Caco-2 (cell line): Measurements from ENCODE around the gene TEX51. TPM values are rescaled to one million over a fixed set of nuclear protein-coding genes. Genes with fewer than 3 reads are reported as not detected.

Source experiments
- BruUV-seq: library from RNA; stranded (reverse); fragments of 400-500 nt; replicated peaks from 2 replicates; lab custom pipeline; 2021; lab: Mats Ljungman, UMichigan
- CTCF ChIA-PET: fragments of 300-600 bp; sonication (Branson Sonifier 250); formaldehyde crosslinking; loops from one replicate; lab custom pipeline; 2022; ENCODE audit warnings: antibody characterized with exemption; lab: Charles Lee
- POLR2A ChIA-PET: fragments of 300-600 bp; sonication (Branson Sonifier 250); formaldehyde crosslinking; loops from one replicate; lab custom pipeline; 2022; ENCODE audit warnings: antibody characterized with exemption; lab: Charles Lee
- DNase-seq, 2 experiments: peaks; one replicate each; pipeline versions ENCODE4 v3.0.0 to v3.0.0-alpha.2; 2020 to 2022
- H3K27me3 ChIP-seq: replicated peaks from 2 replicates; pipeline ENCODE4 v1.6.0; 2011; ENCODE audit warnings: low read length; ENCODE audit not compliant: control insufficient read depth, insufficient read depth
- H3K36me3 ChIP-seq: 2 replicates; pipeline ENCODE4 v1.5.1; 2011; ENCODE audit warnings: low read length; ENCODE audit not compliant: control insufficient read depth, insufficient read depth
- H3K4me1 ChIP-seq: fragments of 250-450 bp; sonication (Bioruptor Pico); 2 replicates; pipeline ENCODE4 v1.5.1; 2020; ENCODE audit warnings: mild to moderate bottlenecking
- H3K4me3 ChIP-seq: 2 replicates; pipeline ENCODE4 v1.5.1; 2011; ENCODE audit warnings: low read depth, mild to moderate bottlenecking, control low read depth, low read length
- H3K9me3 ChIP-seq: fragments of 250-450 bp; sonication (Bioruptor Pico); 2 replicates; pipeline ENCODE4 v1.5.1; 2020; ENCODE audit warnings: mild to moderate bottlenecking, moderate library complexity
- H3K27ac Mint-ChIP-seq: one replicate; pipeline ENCODE4 v1.8.0; 2022; ENCODE audit warnings: mixed read lengths; ENCODE audit not compliant: unreplicated experiment
- H3K27me3 Mint-ChIP-seq: one replicate; pipeline ENCODE4 v1.8.0; 2022; ENCODE audit warnings: mixed read lengths; ENCODE audit not compliant: insufficient read depth, unreplicated experiment
- H3K36me3 Mint-ChIP-seq: one replicate; pipeline ENCODE4 v1.8.0; 2022; ENCODE audit warnings: mild to moderate bottlenecking, mixed read lengths; ENCODE audit not compliant: insufficient read depth, unreplicated experiment
- H3K4me1 Mint-ChIP-seq: one replicate; pipeline ENCODE4 v1.8.0; 2022; ENCODE audit warnings: low read depth, mixed read lengths; ENCODE audit not compliant: unreplicated experiment
- H3K4me3 Mint-ChIP-seq: one replicate; pipeline ENCODE4 v1.8.0; 2022; ENCODE audit warnings: mild to moderate bottlenecking, moderate library complexity, mixed read lengths; ENCODE audit not compliant: unreplicated experiment
- H3K9me3 Mint-ChIP-seq: one replicate; pipeline ENCODE4 v1.8.0; 2022; ENCODE audit warnings: mixed read lengths; ENCODE audit not compliant: unreplicated experiment
- CTCF ChIP-seq, 2 experiments: fragments of 200-600 bp in 1 of 2; IDR thresholded peaks; 1 replicate in 1 of 2; 2 replicates in 1 of 2; pipeline versions ENCODE4 v1.5.1 to v1.8.0; 2011 to 2022; ENCODE audit warnings: antibody characterized with exemption in 1 of 2, control low read depth in 1 of 2, inconsistent platforms in 1 of 2, low read depth in 1 of 2, low read length in 1 of 2, mild to moderate bottlenecking in 1 of 2, moderate library complexity in 1 of 2; ENCODE audit not compliant: insufficient read depth in 1 of 2, severe bottlenecking in 1 of 2, unreplicated experiment in 1 of 2
- intact Hi-C: fragments of 100-400 bp; cut with micrococcal nuclease; formaldehyde crosslinking; loops from one replicate; pipeline ENCODE4 v1.10.0; 2022; ENCODE audit not compliant: unreplicated experiment
- total RNA-seq: library from RNA; stranded (reverse); gene quantifications from 2 replicates; pipeline ENCODE4 v1.2.3, GENCODE V29; 2022

TEX51 gene
- total RNA-seq, 1 experiment from 2014 or later = not detected

GRCh38 chr2:126877041-126877440, 21.6 kb upstream of the TEX51 start:
- Mint-ChIP-seq H3K4me3 (no peak overlapping the region), H3K36me3 (no peaks in the 10 kb centered on the region), H3K27me3 (peaks cover 3% of the 10 kb centered on the region), H3K4me1 (no peaks in the 10 kb centered on the region), H3K27ac (no peak overlapping the region), H3K9me3 (peaks cover 28% of the 10 kb centered on the region)
- CTCF ChIA-PET = no interaction called here
- no peak for TF ChIP-seq CTCF (IDR thresholded peaks at IDR 0.05; ENCODE audit: insufficient read depth in 1 of 2, low read depth in 1 of 2, low read length in 1 of 2, severe bottlenecking in 1 of 2, unreplicated experiment in 1 of 2)
- POLR2A ChIA-PET = no interaction called here
- H3K4me3 ChIP-seq = no peak overlapping the region
- no peaks in the 10 kb centered on the region for H3K36me3 ChIP-seq
- no TSS peak for BruUV-seq
- intact Hi-C loops = no loop called here
- no peaks in the 10 kb centered on the region for H3K27me3 ChIP-seq
- no peaks in the 10 kb centered on the region for H3K4me1 ChIP-seq
- no peak for DNase-seq
- H3K9me3 ChIP-seq = no peaks in the 10 kb centered on the region

GRCh38 chr2:126877861-126878565, 20.7 kb upstream of the TEX51 start:
- no TSS peak for BruUV-seq
- Histone ChIP-seq H3K4me1 (no peaks in the 10 kb centered on the region), H3K4me3 (no peak overlapping the region), H3K27me3 (no peaks in the 10 kb centered on the region), H3K9me3 (no peaks in the 10 kb centered on the region), H3K36me3 (no peaks in the 10 kb centered on the region)
- no peak overlapping the region for H3K4me3 Mint-ChIP-seq
- H3K4me1 Mint-ChIP-seq = no peaks in the 10 kb centered on the region
- TF ChIP-seq CTCF (IDR thresholded peaks at IDR 0.05; ENCODE audit: insufficient read depth in 1 of 2, low read depth in 1 of 2, low read length in 1 of 2, severe bottlenecking in 1 of 2, unreplicated experiment in 1 of 2) = no peak
- CTCF ChIA-PET = no interaction called here
- no peaks in the 10 kb centered on the region for H3K36me3 Mint-ChIP-seq
- DNase-seq = no peak
- POLR2A ChIA-PET = no interaction called here
- H3K27me3 Mint-ChIP-seq = peaks cover 3% of the 10 kb centered on the region
- intact Hi-C loops = no loop called here
- peaks cover 28% of the 10 kb centered on the region for H3K9me3 Mint-ChIP-seq
- H3K27ac Mint-ChIP-seq = no peak overlapping the region

GRCh38 chr2:126878601-126879000, 20.1 kb upstream of the TEX51 start:
- Histone ChIP-seq H3K9me3 (no peaks in the 10 kb centered on the region), H3K27me3 (no peaks in the 10 kb centered on the region), H3K4me1 (no peaks in the 10 kb centered on the region), H3K36me3 (no peaks in the 10 kb centered on the region), H3K4me3 (no peak overlapping the region)
- intact Hi-C loops = no loop called here
- no peak for DNase-seq
- H3K27ac Mint-ChIP-seq = no peak overlapping the region
- no peak overlapping the region for H3K4me3 Mint-ChIP-seq
- CTCF ChIA-PET = no interaction called here
- H3K27me3 Mint-ChIP-seq = no peaks in the 10 kb centered on the region
- BruUV-seq = no TSS peak
- no peaks in the 10 kb centered on the region for H3K36me3 Mint-ChIP-seq
- no peak for TF ChIP-seq CTCF (IDR thresholded peaks at IDR 0.05; ENCODE audit: insufficient read depth in 1 of 2, low read depth in 1 of 2, low read length in 1 of 2, severe bottlenecking in 1 of 2, unreplicated experiment in 1 of 2)
- H3K9me3 Mint-ChIP-seq = peaks cover 25% of the 10 kb centered on the region
- no peaks in the 10 kb centered on the region for H3K4me1 Mint-ChIP-seq
- POLR2A ChIA-PET = no interaction called here
